ENCODE measurements around the gene SPOP. TPM values are rescaled to one million over a fixed set of nuclear protein-coding genes. Genes with fewer than 3 reads are reported as not detected.

The SPOP gene
- total and polyA plus RNA-seq, 9 of the 15 experiments (the other 6 are each of a cell fraction or from before 2014, with no cell fraction given): 34.2 to 65.9 (median 39.7) TPM

GRCh38 chr17:49616601-49617131 lies 61.2 kb downstream of the SPOP start:
- Histone ChIP-seq H3K27ac (ENCODE audit: extremely low read depth, low read depth, low read length) (no peak overlapping the region; the same call in 2 of the 3 replicates), H3K9me3 (replicated peaks; ENCODE audit: control insufficient read depth, insufficient read depth, low read depth, low read length) (no peaks in the 10 kb centered on the region), H3K4me2 (ENCODE audit: insufficient read depth, low read length) (no peak overlapping the region), H3K27me3 (ENCODE audit: control insufficient read depth in 2 of 2, insufficient read depth in 2 of 2, low read length in 2 of 2) (no peaks in the 10 kb centered on the region), H3K4me1 (replicated peaks in 1 of 2; ENCODE audit: control insufficient read depth in 2 of 2, insufficient read depth in 2 of 2, low read length in 2 of 2) (peaks cover 0 to 6% of the 10 kb centered on the region in 2 experiments; a peak in 1 of 5 replicates), H3K9me1 (ENCODE audit: control insufficient read depth, insufficient read depth, low read length) (no peaks in the 10 kb centered on the region), H3K36me3 (ENCODE audit: control insufficient read depth, insufficient read depth, low read length) (peaks cover 77% of the 10 kb centered on the region), H2AFZ (ENCODE audit: low read depth, low read length) (no peak overlapping the region), H4K20me1 (replicated peaks; ENCODE audit: control insufficient read depth, insufficient read depth, low read length) (no peaks in the 10 kb centered on the region), H3K4me3 (no peak overlapping the region), H3K79me2 (ENCODE audit: control insufficient read depth, insufficient read depth, low read length) (no peaks in the 10 kb centered on the region), H3K9ac (ENCODE audit: insufficient read depth in 1 of 2, low read depth in 2 of 2, low read length in 2 of 2) (no peak overlapping the region)
- ChIA-PET CTCF (ENCODE audit: low intra/inter-chr PET ratio) (no interaction called here), POLR2A (interaction anchor here (0.7 to 1.0 kb wide), 2 partner anchors 12 to 547 kb away, joined by 3 read pairs; no protein-coding TSS in a partner anchor)
- in situ Hi-C loops (cut with MboI): no loop called here
- FAIRE-seq (no peak), ATAC-seq (no peak), DNase-seq (ENCODE audit: extremely low read depth in 1 of 4, low spot score in 3 of 4) (no peak)
- no peak for TF ChIP-seq FOXK2 (conservative IDR thresholded peaks at IDR 0.05 in 1 of 2, IDR thresholded peaks at IDR 0.05 in 1 of 2; ENCODE audit: low read depth in 2 of 2)
- no peak for TF ChIP-seq THRA (IDR thresholded peaks at IDR 0.05)
- no peak for TF ChIP-seq GABPB2 (CRISPR knock-in tag; conservative IDR thresholded peaks at IDR 0.05)
- no peak for TF ChIP-seq ZNF586 (CRISPR knock-in tag; conservative IDR thresholded peaks at IDR 0.05)
- TF ChIP-seq EGR1 (conservative IDR thresholded peaks at IDR 0.05): no peak
- no peak for TF ChIP-seq HDGF (IDR thresholded peaks at IDR 0.05)
- intact Hi-C loops (cut with micrococcal nuclease): loop anchor here (2.0 kb wide), 1 partner anchor 64 kb away; no protein-coding TSS in a partner anchor
- BruUV-seq (replicated peaks): no TSS peak
- 87% methylated on average over 10 of the region's 10 CpGs for WGBS (ENCODE audit: insufficient coverage, low coverage, missing lambda C conversion rate)
